DMS53 (cell line): ENCODE results near the gene RYR2.
"Not testable (repeated sequence)": the region's sequence is repeated elsewhere in the genome, so short reads cannot be mapped to it uniquely, and the experiment has no call there.

Source experiments
- DNase-seq: peaks from one replicate; lab custom pipeline; 2025; lab: John Stamatoyannopoulos, UW

Gene RYR2

GRCh38 chr1:237250055-237250454, 208.1 kb downstream of the RYR2 start:
- DNase-seq, result no peak

DNA sequence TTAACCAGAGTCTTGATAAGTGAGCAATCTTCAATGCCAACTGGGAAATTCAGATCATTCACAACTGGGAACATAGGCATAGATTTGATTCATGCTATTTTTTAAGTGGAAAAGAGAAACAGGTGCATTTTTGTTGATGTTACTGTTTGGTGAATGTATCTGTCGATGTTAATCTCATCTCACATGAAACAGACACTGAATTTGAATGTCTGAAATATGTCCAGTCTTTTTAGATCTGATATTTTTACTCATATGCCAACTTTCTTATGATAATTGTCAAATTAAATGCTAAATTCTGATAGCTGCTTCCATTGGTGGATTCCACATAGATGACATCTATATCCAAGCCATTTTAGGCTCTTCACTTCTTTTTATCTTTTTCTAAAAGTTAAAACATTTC, 213.1 kb downstream of the RYR2 start:
- no peak for DNase-seq

GRCh38 chr1:237258871-237259270, 216.9 kb downstream of the RYR2 start:
- peak; percentile 3 for DNase-seq

GRCh38 chr1:237261198-237261597, 219.2 kb downstream of the RYR2 start:
- DNase-seq, result no peak

GRCh38 chr1:237267743-237268142, 225.8 kb downstream of the RYR2 start:
- no peak for DNase-seq

- no peak for DNase-seq
Measured at GRCh38 chr1:237269938-237270337, 228.0 kb downstream of the RYR2 start.

DNA sequence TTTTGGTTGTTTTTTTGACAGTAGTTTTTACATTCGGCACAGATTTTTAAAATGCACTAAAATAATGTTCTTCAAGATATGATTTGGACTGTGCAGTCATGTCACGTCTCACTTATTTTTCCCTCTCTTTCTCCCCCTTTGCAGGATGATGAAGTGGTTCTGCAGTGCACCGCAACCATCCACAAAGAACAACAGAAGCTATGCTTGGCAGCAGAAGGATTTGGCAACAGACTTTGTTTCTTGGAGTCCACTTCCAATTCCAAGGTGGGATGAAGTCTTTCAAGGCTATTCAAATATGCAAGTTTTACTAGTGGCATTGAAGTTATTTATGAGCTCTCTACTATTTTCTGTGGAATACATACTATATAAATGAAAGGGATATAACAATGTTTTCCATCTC, 228.4 kb downstream of the RYR2 start:
- no peak for DNase-seq

DNA sequence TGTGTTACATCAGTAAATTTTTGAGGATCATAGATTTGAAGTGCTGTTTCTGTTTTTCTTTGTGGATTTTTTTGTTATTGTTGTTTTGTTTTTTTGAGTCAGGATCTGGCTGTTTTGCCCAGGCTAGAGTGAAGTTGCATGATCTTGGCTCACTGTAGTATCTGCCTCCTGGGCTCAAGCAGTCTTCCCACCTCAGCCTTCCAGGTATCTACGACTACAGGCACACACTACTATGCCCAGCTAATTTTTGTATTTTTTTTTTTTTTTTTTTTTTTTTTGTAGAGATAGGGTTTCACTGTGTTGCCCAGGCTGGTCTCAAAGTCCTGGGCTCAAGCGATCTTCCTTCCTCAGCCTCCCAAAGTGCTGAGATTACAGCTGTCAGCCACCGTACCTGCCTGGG, 236.0 kb downstream of the RYR2 start:
- not testable (repeated sequence) for DNase-seq

DNA sequence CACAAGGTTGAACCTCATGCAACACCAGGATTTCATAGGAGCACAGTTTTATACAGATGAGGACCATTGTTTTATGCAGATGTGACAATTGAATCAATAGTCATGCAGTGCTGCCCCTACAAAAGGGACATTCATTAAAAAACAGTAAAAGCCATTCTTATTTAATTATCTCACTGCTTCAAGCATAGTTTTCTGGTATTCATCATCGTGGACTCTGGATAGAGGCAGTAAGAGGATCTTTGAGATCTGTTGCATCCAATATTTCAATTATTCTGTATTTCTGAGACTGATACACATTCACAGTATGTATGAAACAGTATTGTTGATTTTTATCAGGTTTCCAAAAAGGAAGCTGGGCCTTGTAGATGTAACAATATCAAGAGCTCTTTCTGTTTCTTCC, 237.6 kb downstream of the RYR2 start:
- no peak for DNase-seq

DNA sequence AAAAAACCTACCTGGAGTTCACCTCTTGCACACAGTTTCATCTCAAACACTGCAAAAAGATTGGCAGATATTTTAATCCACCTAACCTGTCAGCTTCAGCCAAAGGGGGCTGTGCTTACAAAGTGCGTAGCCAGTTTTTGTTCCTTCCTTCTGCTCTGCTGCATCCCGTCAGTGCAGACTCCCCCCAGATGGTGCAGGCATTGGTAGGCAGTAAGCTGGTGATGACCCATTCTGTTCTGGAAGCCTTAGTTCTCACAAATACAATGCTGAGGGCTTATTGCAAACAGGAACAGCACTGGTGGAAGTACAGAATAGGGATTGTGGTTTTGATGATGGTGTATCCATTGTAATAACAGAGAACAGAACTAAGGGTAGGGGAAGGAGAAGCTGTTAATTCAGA, 239.5 kb downstream of the RYR2 start:
- DNase-seq, result no peak

DNA sequence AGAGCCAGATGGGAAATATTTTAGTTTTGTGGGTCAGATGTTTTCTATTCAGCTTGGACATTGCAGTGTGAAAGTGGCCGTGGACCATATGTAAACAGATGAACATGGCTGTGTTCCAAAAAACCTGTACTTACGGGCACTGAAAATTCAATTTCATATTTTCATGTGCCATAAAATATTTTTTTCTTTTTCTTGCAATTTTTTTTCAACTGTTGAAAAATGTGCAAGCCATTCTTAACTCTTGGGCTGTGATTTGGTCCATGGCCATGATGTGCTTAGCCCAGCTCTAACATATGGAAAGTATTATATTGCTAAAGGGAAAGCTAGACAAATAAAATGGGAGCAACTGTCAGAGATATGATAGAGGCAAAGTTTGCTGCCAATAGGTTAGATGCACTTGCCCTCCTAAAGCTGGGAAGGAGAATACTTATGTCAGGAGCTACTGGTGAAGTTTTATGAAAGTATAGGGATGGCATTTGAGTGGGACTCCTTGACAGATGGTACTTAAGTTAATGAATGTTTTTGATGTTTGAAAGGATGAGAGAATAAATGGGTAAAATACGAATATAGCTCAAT, 240.3 kb downstream of the RYR2 start:
- no peak for DNase-seq

- peak; percentile 96 for DNase-seq
Measured at GRCh38 chr1:237287876-237288521, 246.0 kb downstream of the RYR2 start.

GRCh38 chr1:237293804-237294203, 251.8 kb downstream of the RYR2 start:
- DNase-seq, result no peak

DNA sequence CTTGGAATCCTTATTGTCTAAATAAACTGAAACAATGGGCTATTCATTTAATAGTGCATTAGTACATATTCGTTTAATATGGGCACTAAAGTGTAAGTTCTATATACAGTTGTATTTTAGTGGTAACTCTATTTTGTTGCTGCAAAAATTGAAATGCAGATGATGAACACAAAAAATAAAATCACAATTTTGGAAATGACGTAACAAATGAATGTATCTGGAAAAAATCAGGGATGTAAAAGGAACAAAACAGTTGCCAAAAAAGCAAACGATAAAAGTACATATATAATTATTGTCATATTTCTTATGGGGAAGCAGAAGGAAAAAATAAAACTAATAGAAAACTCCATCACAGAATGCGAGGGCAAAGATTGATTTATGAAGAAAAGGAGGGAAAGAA, 254.9 kb downstream of the RYR2 start:
- DNase-seq, result no peak

DNA sequence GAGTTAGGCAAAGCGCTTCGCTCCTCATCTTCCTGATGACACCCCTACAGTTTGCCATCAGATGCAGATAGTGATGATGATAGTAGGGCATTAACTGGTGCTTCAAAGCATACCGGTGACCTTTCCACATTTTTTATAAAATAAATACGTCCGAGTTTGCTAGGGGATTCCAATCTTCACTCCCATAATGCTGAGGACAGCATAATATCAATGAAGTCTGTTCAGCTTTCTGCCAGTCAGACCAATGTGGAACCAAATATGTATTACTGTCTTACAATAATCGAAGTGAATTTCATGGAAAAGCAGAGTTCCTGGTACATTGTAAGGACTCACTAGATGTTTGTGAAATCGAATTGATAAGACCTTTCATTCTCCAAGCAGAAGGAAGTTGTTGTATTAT, 258.7 kb downstream of the RYR2 start:
- no peak for DNase-seq

- peak; percentile 14 for DNase-seq
Measured at GRCh38 chr1:237303929-237304328, 261.9 kb downstream of the RYR2 start.

- no peak for DNase-seq
Measured at GRCh38 chr1:237306726-237307125, 264.7 kb downstream of the RYR2 start.

GRCh38 chr1:237309595-237310118, 267.7 kb downstream of the RYR2 start:
- DNase-seq, result no peak

GRCh38 chr1:237316352-237316751, 274.4 kb downstream of the RYR2 start:
- no peak for DNase-seq

DNA sequence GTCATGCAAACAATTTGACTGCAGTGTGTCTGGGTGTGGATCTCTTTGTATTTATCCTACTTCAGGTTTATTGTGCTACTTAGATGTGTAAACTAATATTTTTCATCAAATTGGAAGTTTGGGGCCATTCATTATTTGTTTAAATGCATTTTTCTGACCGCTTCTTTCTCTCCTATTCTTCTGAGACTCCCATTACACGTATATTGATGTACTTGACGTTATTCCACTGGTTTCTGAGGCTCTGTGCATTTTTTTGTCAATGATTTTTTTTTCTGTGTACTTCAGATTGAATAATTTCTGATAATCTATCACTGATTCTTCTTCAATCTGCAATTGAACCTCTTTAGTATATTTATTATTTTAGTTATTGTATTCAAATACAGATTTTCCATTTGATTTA, 276.8 kb downstream of the RYR2 start:
- no peak for DNase-seq

- DNase-seq, result no peak
Measured at GRCh38 chr1:237320890-237321289, 278.9 kb downstream of the RYR2 start.

DNA sequence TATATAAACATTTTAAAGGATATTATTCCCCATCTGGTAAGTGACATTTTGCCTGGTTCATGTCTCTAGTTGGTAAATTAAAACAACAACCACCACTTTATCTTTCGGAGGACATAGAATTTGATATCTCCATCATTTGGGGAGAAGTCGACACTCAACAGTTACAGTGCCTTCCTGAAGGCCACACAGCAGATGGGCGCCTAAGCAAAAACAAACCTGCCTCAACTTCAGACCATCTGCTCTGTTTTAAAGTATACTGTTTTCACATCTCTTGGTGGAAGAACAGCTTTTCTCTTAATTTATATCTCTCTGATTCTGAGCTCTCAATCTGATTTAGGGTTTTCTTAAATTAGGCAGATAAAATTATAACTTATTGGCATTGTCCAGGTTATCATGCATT, 282.2 kb downstream of the RYR2 start:
- DNase-seq, result no peak

DNA sequence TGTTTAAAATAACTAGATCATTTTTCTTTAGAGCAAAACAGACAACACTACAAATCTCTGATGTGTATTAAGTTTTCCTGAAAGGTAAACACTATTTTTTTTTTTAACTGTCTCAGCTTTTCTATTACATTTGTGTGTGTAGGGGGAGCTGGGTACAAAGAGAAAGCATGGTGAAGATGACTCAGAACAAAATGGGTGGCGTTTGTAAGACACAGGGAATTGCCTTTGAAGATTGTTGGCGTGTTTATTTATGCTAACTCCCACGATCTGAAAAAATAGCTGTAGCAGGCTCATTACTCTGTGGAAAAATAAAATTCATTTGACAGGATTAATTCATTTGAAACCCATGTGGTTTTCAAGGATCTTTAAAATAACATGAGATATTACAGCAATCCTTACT, 285.1 kb downstream of the RYR2 start:
- DNase-seq, result peak; percentile 33

GRCh38 chr1:237340892-237341291, 298.9 kb downstream of the RYR2 start:
- DNase-seq, result no peak
